Liver (tissue), 9 donors: Measurements from ENCODE around the gene HADHA. TPM values are rescaled to one million over a fixed set of nuclear protein-coding genes. Genes with fewer than 3 reads are reported as not detected.

Source experiments
- DNase-seq: peaks from one replicate; pipeline ENCODE4 v3.0.0-alpha.2; 2017; ENCODE audit warnings: low spot score
- H3K27ac ChIP-seq, 2 donors: one replicate each; pipeline ENCODE4 v1.7.0; 2013; ENCODE audit warnings: inconsistent platforms in 2 of 2, low read length in 2 of 2, control low read depth in 1 of 2, low read depth in 1 of 2, mild to moderate bottlenecking in 1 of 2
- H3K27me3 ChIP-seq, 4 donors: one replicate each; pipeline versions ENCODE4 v1.6.1 to v1.7.0; 2013; ENCODE audit warnings: low read length in 3 of 4, inconsistent platforms in 1 of 4, mild to moderate bottlenecking in 1 of 4, moderate library complexity in 1 of 4; ENCODE audit not compliant: control insufficient read depth in 4 of 4, insufficient read depth in 4 of 4
- H3K36me3 ChIP-seq, 4 donors: one replicate each; pipeline versions ENCODE4 v1.6.1 to v1.7.0; 2013; ENCODE audit warnings: low read length in 3 of 4, mild to moderate bottlenecking in 3 of 4, low read depth in 1 of 4, moderate library complexity in 1 of 4; ENCODE audit not compliant: control insufficient read depth in 4 of 4, insufficient read depth in 3 of 4
- H3K4me1 ChIP-seq, 4 donors: one replicate each; pipeline versions ENCODE4 v1.6.1 to v1.7.0; 2013; ENCODE audit warnings: low read length in 3 of 4, mild to moderate bottlenecking in 3 of 4, moderate library complexity in 1 of 4; ENCODE audit not compliant: control insufficient read depth in 4 of 4, insufficient read depth in 4 of 4
- H3K4me3 ChIP-seq, 3 donors: one replicate each; pipeline versions ENCODE4 v1.6.1 to v1.7.0; 2013; ENCODE audit warnings: low read length in 3 of 3, control low read depth in 1 of 3, low read depth in 1 of 3, mild to moderate bottlenecking in 1 of 3
- H3K9ac ChIP-seq, 2 donors: one replicate each; pipeline ENCODE4 v1.7.0; 2013; ENCODE audit warnings: low read length in 2 of 2, mild to moderate bottlenecking in 2 of 2, moderate library complexity in 2 of 2, control low read depth in 1 of 2, low read depth in 1 of 2
- H3K9me3 ChIP-seq, 4 donors: one replicate each; pipeline versions ENCODE4 v1.6.1 to v1.7.0; 2013; ENCODE audit warnings: low read length in 3 of 4; ENCODE audit not compliant: control insufficient read depth in 4 of 4
- EGR1 ChIP-seq, 2 donors: IDR thresholded peaks; 2 replicates each; pipeline ENCODE4 v1.6.1; 2016 to 2018; ENCODE audit warnings: antibody characterized with exemption in 2 of 2, low read depth in 2 of 2
- FOXA1 ChIP-seq: IDR thresholded peaks from 2 replicates; pipeline ENCODE4 v1.6.1; 2016; ENCODE audit warnings: antibody characterized with exemption
- FOXA2 ChIP-seq: IDR thresholded peaks from 2 replicates; pipeline ENCODE4 v1.6.1; 2016; ENCODE audit warnings: antibody characterized with exemption
- HNF4A ChIP-seq, 2 donors: conservative IDR thresholded peaks; 2 replicates each; pipeline ENCODE4 v1.6.1; 2016; ENCODE audit warnings: antibody characterized with exemption in 2 of 2, mild to moderate bottlenecking in 2 of 2
- HNF4G ChIP-seq: IDR thresholded peaks from 2 replicates; pipeline ENCODE4 v1.6.1; 2016; ENCODE audit warnings: antibody characterized with exemption
- JUND ChIP-seq, 2 donors: IDR thresholded peaks; 2 replicates each; pipeline ENCODE4 v1.6.1; 2016; ENCODE audit warnings: antibody characterized with exemption in 2 of 2
- NR2F2 ChIP-seq: IDR thresholded peaks from 2 replicates; pipeline ENCODE4 v1.6.1; 2016; ENCODE audit warnings: antibody characterized with exemption
- RAD21 ChIP-seq, 2 donors: IDR thresholded peaks; 2 replicates each; pipeline ENCODE4 v1.6.1; 2016; ENCODE audit warnings: antibody characterized with exemption in 2 of 2, mild to moderate bottlenecking in 2 of 2
- RXRA ChIP-seq, 2 donors: IDR thresholded peaks; 2 replicates each; pipeline ENCODE4 v1.6.1; 2017 to 2018; ENCODE audit warnings: antibody characterized with exemption in 2 of 2, mild to moderate bottlenecking in 1 of 2
- SP1 ChIP-seq: IDR thresholded peaks from 2 replicates; pipeline ENCODE4 v1.6.1; 2018; ENCODE audit warnings: antibody characterized with exemption, mild to moderate bottlenecking
- TAF1 ChIP-seq: conservative IDR thresholded peaks from 2 replicates; pipeline ENCODE4 v1.6.1; 2016; ENCODE audit warnings: antibody characterized with exemption, mild to moderate bottlenecking
- WGBS: extraction: QIAGEN DNeasy Blood & Tissue Kit; methylation state at CpG from one replicate; pipeline ENCODE4 v1.1.7; 2013; 5-methylcytosine and 5-hydroxymethylcytosine counted together
- polyA plus RNA-seq, 2 donors: library from polyadenylated mRNA; stranded (reverse) in 1 of 2; unstranded in 1 of 2; fragments of 200-250 nt in 1 of 2; fragments of >200 nt in 1 of 2; fragmentation: Nextera tagmentation in 1 of 2; extraction: Ambion mirVana in 1 of 2; gene quantifications; one replicate each; pipeline versions ENCODE4 v1.2.1 to v1.2.3, GENCODE V29; 2013 to 2015
- total RNA-seq, 2 donors: library from RNA; depleted of rRNA; stranded (reverse); fragments of >200 nt; gene quantifications; one replicate each; pipeline ENCODE4 v1.2.3, GENCODE V29; 2014
- TF ChIP-seq, protein P1 (sequence below): fragments of 150-350 bp; IDR thresholded peaks from 2 replicates; pipeline ENCODE4 v1.5.1; 2017; ENCODE audit warnings: improper control_type of control experiment, low read depth, low read length; ENCODE audit not compliant: missing input control
- TF ChIP-seq, protein P2 (sequence below): IDR thresholded peaks from 2 replicates; pipeline ENCODE4 v1.6.1; 2016; ENCODE audit warnings: antibody characterized with exemption
- TF ChIP-seq, protein P3 (sequence below): IDR thresholded peaks from 2 replicates; pipeline ENCODE4 v1.6.1; 2016; ENCODE audit warnings: antibody characterized with exemption
- TF ChIP-seq, protein P4 (sequence below): IDR thresholded peaks from 2 replicates; pipeline ENCODE4 v1.6.1; 2016; ENCODE audit warnings: antibody characterized with exemption, mild to moderate bottlenecking
- donor health status: healthy.
- donor health status: healthy.
- donor health status: healthy.
- donor health status: healthy.
- donor health status: healthy.

HADHA gene
- total and polyA plus RNA-seq, 4 donors, result 101 to 276 (median 159) TPM

DNA sequence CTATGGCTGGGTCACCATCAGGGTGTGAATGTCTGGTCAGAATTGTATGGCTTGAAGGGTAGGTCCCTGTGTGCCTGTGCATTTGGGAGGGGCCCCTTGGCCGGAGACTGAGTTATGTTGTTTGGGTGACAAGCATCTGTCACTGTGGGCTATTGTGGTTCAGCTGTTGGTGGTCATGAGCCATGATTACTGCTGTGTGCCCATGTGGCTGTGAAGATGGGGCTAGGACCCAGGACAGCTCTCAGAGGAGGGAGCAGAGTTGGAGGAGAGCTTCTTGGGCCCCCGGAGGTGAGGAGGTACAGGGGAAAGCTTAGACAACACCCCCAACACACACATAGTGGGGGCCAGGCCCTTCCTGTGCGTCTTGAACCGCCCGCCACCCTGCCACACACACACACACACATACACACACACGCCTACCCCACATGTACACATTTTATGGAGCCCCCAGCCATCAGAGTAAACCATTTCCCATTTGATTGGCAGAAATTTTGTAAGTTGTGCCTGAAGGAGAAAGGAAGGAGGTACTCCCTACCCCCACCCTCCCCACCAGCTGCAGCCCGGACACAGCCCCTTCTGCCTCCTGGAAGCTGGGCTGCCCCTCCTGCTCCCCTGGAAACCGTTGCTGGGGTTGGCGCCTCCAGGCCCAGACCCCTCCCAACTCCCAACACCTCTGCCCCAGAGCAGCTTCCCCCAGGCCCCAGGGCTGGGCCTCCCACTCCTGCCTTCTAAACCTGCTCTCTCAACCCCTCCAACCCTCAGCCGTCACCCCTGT is 69.6 kb downstream of the HADHA start (continued):
- TF ChIP-seq, protein P1, sequence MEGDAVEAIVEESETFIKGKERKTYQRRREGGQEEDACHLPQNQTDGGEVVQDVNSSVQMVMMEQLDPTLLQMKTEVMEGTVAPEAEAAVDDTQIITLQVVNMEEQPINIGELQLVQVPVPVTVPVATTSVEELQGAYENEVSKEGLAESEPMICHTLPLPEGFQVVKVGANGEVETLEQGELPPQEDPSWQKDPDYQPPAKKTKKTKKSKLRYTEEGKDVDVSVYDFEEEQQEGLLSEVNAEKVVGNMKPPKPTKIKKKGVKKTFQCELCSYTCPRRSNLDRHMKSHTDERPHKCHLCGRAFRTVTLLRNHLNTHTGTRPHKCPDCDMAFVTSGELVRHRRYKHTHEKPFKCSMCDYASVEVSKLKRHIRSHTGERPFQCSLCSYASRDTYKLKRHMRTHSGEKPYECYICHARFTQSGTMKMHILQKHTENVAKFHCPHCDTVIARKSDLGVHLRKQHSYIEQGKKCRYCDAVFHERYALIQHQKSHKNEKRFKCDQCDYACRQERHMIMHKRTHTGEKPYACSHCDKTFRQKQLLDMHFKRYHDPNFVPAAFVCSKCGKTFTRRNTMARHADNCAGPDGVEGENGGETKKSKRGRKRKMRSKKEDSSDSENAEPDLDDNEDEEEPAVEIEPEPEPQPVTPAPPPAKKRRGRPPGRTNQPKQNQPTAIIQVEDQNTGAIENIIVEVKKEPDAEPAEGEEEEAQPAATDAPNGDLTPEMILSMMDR, result no peak
- TF ChIP-seq HNF4G, result no peak
- TF ChIP-seq SP1, result no peak
- no peak for TF ChIP-seq RXRA (IDR thresholded peaks at IDR 0.05)
- TF ChIP-seq JUND (IDR thresholded peaks at IDR 0.05), result no peak
- TF ChIP-seq FOXA2, result no peak

- H3K27ac ChIP-seq, result no peak overlapping the region
- no peak for TF ChIP-seq HNF4A (conservative IDR thresholded peaks at IDR 0.05)
- no peak for TF ChIP-seq RAD21 (IDR thresholded peaks at IDR 0.05)
- TF ChIP-seq, protein P2, sequence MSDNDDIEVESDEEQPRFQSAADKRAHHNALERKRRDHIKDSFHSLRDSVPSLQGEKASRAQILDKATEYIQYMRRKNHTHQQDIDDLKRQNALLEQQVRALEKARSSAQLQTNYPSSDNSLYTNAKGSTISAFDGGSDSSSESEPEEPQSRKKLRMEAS, result no peak
- TF ChIP-seq, protein P3, sequence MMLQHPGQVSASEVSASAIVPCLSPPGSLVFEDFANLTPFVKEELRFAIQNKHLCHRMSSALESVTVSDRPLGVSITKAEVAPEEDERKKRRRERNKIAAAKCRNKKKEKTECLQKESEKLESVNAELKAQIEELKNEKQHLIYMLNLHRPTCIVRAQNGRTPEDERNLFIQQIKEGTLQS, result no peak
- no peak for TF ChIP-seq NR2F2
- TF ChIP-seq JUND (IDR thresholded peaks at IDR 0.05), result no peak
- no peak for TF ChIP-seq FOXA1
- TF ChIP-seq TAF1, result no peak
- peak overlapping the region in 1 of 3 donors; percentile 46 for H3K4me3 ChIP-seq
- H3K9me3 ChIP-seq, result no peaks in the 10 kb centered on the region
- no peak for DNase-seq
- no peaks in the 10 kb centered on the region for H3K36me3 ChIP-seq
- 23% methylated on average over 46 of the region's 46 CpGs for WGBS
- H3K9ac ChIP-seq, result no peak overlapping the region
- H3K4me1 ChIP-seq, result peaks cover 0 to 10% (median 4%) of the 10 kb centered on the region in 4 donors
- peaks cover 0 to 6% (median 0%) of the 10 kb centered on the region in 4 donors for H3K27me3 ChIP-seq
These were observed 70.5 kb downstream of the HADHA start for GRCh38 chr2:26173776-26174482.

DNA sequence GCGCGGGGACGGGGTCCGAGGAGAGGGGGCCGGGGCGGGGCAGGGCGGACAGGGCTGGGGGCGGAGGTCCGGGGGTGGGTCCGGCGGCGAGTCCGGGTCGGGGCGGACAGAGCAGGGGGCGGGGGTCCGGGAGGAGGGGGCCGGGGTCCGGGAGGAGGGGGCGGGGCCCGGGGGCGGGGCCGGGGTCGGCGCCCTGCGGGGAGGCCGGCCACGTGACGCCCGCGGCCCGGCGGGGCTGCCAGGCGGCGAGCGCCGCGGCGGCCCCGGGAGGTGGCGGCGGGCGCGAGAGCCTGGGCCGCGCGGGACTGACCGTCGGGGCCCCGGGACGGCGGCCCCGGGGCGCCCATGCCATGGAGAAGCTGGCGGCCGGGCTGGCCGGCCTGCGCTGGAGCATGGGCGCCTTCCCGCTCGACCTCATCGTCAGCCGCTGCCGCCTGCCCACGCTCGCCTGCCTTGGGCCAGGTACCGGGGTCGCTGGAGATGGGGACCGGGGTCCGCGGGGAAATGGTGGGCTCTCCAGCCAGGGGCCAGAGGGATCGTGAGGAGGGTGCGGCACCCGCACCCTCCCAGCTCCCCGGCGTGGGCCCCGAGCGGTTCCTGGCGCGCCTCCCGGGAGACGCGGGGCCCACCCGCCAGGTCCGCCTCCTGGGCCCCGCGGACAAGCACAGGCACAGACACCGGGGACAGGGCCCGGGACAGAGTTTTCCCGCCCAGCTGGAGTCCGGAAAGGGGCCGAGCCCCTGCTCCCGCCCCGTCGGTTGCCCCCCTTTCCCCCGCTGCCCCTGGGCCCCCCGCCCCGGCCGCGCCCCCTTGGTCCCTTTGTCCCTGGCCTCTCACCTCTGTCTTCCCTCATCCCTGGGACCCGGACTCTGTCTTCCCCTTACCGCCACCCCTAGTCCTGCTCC is 71.3 kb downstream of the HADHA start, which contains the start of gene GAREM2:
Gene GAREM2, plus strand, starts transcription at position 218 of the 905 bp plus-strand sequence. Its CDS starts 133 bp downstream, at position 351.
- Histone ChIP-seq H3K27me3 (peaks cover 0 to 6% (median 0%) of the 10 kb centered on the region in 4 donors), H3K9ac (no peak within 1 kb of the TSS), H3K27ac (no peak within 1 kb of the TSS), H3K4me1 (peaks cover 0 to 8% (median 4%) of the 10 kb centered on the region in 4 donors), H3K36me3 (no peaks in the 10 kb centered on the region), H3K9me3 (no peaks in the 10 kb centered on the region), H3K4me3 (peak within 1 kb of the TSS in 1 of 3 donors; percentile 46)
- DNase-seq, result no peak
- WGBS, result 3% methylated on average over 97 of the region's 102 CpGs
- TF ChIP-seq, protein P1, result no peak
- TF ChIP-seq EGR1 (IDR thresholded peaks at IDR 0.05; ENCODE audit: low read depth in 2 of 2) (no peak), FOXA2 (no peak), RXRA (IDR thresholded peaks at IDR 0.05) (no peak), TAF1 (no peak), JUND (IDR thresholded peaks at IDR 0.05) (no peak), FOXA1 (no peak), HNF4G (no peak), HNF4A (conservative IDR thresholded peaks at IDR 0.05) (no peak)
- TF ChIP-seq, protein P3, result no peak
- TF ChIP-seq, protein P4, sequence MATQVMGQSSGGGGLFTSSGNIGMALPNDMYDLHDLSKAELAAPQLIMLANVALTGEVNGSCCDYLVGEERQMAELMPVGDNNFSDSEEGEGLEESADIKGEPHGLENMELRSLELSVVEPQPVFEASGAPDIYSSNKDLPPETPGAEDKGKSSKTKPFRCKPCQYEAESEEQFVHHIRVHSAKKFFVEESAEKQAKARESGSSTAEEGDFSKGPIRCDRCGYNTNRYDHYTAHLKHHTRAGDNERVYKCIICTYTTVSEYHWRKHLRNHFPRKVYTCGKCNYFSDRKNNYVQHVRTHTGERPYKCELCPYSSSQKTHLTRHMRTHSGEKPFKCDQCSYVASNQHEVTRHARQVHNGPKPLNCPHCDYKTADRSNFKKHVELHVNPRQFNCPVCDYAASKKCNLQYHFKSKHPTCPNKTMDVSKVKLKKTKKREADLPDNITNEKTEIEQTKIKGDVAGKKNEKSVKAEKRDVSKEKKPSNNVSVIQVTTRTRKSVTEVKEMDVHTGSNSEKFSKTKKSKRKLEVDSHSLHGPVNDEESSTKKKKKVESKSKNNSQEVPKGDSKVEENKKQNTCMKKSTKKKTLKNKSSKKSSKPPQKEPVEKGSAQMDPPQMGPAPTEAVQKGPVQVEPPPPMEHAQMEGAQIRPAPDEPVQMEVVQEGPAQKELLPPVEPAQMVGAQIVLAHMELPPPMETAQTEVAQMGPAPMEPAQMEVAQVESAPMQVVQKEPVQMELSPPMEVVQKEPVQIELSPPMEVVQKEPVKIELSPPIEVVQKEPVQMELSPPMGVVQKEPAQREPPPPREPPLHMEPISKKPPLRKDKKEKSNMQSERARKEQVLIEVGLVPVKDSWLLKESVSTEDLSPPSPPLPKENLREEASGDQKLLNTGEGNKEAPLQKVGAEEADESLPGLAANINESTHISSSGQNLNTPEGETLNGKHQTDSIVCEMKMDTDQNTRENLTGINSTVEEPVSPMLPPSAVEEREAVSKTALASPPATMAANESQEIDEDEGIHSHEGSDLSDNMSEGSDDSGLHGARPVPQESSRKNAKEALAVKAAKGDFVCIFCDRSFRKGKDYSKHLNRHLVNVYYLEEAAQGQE, result no peak
- TF ChIP-seq, protein P2, result no peak
